Hematopoietic multipotent progenitor cell treated with erythropoietin and hydrocortisone succinate and interleukin-3 and kit ligand, for 4 days (in vitro differentiated cells): ENCODE data around the gene GLOD5.

Source experiments
- DNase-seq: peaks from one replicate; pipeline ENCODE4 v3.0.0-alpha.2; 2015

GLOD5 gene

DNA sequence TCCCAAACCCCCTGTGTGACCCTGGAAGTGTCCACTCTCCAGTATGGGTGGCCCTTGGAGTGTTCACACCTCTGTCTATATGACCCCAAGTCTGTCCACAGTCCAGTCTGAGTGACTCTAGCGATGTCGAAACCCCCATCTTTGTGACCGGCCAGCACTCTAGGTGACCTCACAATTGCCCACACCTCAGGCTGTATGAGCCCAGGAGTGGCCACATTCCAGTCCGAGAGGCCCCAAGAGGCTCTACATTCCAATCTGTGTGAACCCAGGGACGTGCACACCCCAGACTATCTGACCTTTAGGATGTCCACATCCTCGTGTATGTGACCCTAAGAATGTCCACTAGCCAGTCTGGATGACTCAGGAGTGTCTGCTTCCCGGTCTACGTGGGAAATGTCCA lies 7.3 kb upstream of the GLOD5 start:
- DNase-seq: no peak

DNA sequence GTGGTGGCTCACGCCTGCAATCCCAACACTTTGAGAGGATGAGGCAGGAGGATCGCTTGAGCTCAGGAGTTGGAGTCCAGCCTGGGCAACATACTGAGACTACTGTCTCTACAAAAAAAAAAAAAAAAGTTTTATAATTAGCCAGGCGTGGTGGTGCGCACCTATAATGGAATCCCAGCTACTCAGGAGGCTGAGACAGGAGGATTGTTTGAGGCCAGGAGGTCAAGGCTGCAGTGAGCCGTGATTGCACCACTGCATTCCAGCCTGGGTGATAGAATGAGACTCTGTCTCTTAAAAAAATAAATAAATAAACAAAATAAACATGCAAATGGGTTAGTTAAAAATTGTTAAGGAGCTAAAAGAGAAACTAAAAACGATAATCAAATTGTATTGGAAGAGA lies 7.7 kb downstream of the GLOD5 start:
- no peak for DNase-seq

DNA sequence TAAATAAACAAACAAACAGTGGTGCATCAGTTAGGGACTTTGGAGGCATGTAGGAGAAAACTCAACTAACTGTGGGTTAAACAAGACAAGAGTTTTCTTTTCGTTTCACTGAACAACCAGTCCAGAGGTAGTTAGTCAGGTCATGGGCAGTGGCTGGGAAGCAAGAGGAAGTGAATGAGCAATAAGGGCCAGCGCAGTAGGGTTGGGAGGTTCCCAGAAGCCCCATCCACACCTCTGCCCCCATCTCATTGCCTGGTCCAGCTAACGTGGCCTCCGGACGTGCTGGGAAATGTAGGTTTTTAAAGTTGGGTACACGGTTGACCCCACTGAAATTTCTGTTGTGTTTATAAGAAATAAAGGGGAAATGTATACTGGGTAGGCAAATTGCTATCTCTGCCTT lies 8.7 kb downstream of the GLOD5 start:
- DNase-seq: no peak

DNA sequence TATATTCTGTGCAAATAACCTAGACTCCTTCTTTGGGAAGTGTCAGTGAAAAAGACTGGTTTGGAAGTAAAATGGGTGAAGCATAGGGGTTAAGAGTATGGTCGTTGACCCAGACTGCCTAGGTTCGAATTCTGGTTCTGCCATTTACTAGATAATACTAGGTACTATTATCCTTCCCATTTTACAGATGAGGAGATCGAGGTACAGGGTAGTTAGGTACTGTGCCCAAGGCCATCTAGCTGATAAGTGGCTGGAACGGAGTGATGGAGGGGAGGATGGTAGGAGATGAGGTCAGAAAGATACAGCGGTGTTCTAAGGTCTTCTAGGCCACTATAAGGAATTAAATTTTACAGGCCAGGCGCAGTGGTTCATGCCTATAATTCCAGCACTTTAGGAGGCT lies 11.1 kb downstream of the GLOD5 start:
- DNase-seq: no peak

DNA sequence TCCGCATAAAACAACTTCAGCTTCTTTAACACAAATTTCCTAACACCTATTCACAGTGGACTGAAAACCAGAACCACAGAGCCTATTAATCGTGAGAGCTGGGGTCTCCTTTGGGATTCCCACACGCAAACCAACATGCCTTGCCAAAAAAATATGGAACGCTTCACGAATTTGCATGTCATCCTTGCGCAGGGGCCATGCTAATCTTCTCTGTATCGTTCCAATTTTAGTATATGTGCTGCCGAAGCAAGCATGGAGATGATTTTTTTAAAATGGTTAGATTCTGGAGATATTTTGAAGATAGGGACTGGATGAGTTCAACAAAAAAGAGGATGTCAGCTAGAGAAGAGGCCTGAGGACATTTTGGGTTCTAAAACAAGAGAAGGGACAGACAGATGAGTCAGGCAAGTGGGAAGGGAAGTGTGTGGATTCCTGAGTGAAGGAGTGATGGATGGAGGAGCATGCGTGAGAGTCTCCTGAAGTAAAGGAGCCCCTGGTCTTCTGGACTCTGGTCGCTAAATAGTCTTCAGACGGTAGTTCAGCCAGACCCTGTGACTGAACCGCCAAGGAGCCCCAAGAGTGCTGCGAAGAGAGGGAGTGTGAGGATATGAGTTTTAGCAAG lies 15.4 kb downstream of the GLOD5 start:
- no peak for DNase-seq

DNA sequence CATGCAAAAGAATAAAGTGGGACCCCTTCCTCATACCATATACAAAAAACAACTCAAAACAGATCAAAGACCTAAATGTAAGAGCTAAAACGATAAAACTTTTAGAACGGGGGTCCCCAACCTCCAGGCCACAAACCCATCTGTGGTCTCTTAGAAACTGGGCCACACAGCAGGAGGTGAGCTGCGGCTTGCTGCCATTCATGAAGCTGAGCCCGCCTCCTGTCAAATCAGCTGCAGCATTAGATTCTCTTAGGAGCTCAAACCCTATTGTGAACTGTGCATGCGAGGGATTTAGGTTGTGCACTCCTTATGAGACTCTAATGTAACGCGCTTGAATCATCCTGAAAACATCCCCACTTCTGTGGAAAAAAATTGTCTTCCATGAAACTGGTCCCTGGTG lies 17.9 kb downstream of the GLOD5 start:
- no peak for DNase-seq

DNA sequence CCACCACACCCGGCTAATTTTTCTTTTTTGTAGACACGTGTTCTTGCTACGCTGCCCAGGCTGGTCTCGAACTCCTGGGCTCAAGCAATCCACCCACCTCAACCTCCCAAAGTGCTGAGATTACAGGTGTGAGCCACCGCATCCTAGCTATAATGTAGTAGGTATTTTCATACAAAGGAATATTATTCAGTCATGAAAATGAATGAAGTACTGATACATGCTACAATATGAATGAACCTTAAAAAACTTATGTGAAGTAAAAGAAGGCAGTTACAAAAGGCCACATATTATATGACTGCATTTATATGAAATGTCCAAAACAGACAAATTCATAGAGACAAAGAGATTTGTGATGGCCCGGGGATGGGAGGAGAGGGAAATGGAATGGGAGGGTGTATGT lies 20.2 kb downstream of the GLOD5 start:
- DNase-seq: no peak

DNA sequence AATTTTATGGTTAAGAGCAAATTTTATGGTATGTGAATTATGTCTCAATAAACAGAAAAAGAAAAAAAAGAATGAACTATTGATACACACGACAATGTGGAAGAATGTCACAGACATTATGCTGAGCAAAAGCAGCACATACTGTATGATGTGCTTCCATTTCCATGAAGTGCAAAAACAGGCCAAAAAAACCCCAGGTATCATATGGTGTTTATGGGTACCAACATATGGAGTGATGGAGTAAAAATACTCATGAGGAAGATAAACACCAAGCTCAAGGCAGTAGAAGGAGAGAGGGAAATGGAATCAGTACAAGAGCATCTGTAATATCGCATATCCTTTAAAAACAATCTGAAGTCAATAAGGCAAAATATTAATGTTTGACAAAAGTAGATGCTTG lies 20.7 kb downstream of the GLOD5 start:
- DNase-seq: no peak

DNA sequence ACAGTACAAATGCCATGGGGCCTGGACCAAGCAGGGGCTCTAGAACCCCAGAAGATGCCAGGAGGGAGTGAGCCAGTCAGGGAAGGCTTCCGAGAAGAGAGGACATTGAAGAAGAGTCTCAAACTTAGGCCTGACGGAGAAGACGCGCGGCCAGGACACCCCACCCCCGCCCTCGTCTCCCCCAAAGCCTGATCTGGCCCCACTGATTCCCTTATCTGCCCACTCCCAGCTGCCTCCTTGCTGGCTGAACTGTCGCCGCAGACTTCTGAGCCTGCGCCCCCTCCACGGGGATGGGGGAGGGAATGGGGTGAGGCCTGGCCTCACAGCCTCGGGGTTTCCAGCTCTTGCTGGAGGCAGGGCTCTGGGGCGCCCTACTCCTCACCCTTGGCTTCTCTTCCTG lies 21.2 kb downstream of the GLOD5 start:
- DNase-seq: peak; percentile 95

DNA sequence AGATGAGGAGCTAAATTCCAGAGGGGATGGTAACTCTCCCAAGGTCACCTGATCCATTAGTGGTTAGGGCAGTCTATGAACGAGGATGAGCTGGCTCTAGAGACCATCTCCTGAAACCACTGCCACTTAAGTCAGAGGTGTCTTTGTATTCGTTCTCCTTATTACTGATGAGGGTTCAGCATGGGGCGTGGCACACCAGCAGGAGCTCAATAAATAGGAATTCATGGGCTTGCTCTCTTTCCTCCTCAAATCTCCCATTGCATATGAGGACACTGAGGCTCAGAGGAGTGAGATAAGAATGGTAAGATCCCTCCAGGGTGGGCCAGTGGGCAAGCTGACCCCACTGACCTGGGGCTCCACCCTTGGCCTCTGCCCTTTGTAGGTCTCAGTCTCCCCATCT lies 23.2 kb downstream of the GLOD5 start:
- no peak for DNase-seq

DNA sequence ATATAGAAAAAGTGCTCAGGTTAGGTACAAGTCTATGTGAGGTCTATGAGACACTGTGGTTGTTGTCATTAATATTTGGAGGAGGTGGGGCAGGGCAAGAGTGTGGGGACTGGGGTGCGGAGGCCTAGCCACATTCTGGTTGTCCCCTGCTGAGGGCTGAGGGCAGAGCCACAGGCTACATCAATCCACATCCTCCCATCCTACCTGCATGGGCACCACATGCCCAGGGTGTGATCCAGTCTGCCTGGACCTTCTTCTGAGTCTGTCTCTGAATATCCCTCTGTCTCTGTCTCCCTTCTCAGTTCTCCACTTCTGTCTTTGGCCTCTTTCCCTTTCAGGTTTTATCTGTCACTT lies 23.6 kb downstream of the GLOD5 start:
- DNase-seq: no peak

DNA sequence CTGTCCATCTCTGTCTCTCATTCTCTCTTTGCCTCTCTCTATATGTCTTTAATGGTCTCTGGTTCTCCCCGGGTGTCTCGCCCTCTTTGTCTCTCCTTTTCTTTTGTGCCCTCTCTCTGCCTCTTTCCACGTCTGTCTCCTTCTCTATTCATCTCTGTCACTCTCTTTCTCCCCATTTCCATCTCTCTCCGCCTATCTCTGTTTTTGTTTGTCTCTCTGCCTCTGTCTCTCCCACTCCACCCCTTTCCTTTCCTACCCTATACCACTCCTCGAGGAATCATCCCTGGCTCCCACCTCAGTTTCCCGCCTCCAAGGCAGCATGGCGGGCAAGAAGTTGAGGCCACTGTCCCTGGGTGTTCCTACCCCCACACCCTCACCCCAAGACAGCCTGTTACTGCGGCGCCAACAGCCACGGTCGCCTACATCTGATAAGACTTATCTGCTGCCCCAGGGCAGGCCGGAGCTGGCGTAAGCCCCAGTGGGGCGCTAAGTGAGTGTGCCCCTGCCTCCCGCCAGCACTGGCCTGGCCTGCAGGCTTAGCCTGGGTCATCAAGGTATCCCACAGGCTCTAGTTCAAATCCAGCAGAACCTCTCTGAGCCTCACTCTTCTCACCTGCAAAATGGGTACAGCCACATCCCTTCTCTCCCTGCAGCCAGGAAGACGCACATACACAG lies 24.1 kb downstream of the GLOD5 start:
- DNase-seq: peak; percentile 90

DNA sequence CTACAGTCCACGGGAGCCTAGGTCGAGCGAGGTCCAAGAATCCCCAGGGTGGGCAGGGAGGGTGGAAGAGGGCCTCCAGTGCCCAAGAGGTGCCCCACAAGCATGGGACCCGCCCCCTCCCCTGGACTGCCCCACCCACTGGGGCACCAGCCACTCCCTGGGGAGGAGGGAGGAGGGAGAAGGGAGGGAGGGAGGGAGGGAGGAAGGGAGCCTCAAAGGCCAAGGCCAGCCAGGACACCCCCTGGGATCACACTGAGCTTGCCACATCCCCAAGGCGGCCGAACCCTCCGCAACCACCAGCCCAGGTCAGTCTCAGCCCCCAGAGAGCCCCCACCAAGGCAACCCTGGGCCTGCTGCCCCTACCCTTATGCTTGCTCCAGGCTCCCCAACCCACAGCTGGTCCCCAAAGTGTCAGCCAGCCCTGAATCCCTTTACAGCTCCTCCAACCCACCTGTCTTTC lies 24.8 kb downstream of the GLOD5 start, which contains the start of gene GATA1:
GATA1 (plus strand) TSS at position 250 of the 460 bp plus-strand sequence. CDS start 4,520 bp downstream, outside the sequence.
- DNase-seq: peak; percentile 91

DNA sequence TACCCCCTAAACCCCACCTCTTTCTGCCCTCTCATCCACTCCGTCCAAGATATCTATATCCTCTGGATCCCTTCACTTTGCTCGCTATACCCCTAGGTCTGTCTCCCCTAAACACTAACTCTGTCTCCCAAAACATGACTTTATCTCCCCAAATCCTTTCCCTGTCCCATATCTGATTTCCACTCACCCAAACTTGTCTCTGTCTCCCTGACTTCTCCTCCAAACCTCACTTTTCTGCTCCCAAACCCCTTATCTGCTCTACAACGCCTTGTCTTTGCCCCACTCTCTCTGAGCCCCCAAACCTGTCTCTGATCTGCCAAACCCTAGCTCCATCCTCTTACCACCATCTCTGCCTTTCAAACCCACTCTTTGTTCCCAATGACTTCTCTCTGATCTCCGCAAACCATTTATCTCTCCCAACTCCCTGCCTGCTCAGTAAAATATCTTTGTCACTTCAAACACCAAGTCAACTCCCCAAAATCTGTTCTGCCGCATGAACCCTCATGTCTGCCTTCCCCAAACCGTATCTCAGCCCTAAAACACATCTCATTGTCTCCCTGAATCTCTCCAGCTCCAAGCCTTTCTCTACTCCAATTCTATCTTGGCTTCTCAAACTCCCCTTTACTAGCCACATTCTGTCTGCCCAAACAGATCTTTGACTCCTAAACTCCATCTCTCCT lies 25.4 kb downstream of the GLOD5 start:
- no peak for DNase-seq

DNA sequence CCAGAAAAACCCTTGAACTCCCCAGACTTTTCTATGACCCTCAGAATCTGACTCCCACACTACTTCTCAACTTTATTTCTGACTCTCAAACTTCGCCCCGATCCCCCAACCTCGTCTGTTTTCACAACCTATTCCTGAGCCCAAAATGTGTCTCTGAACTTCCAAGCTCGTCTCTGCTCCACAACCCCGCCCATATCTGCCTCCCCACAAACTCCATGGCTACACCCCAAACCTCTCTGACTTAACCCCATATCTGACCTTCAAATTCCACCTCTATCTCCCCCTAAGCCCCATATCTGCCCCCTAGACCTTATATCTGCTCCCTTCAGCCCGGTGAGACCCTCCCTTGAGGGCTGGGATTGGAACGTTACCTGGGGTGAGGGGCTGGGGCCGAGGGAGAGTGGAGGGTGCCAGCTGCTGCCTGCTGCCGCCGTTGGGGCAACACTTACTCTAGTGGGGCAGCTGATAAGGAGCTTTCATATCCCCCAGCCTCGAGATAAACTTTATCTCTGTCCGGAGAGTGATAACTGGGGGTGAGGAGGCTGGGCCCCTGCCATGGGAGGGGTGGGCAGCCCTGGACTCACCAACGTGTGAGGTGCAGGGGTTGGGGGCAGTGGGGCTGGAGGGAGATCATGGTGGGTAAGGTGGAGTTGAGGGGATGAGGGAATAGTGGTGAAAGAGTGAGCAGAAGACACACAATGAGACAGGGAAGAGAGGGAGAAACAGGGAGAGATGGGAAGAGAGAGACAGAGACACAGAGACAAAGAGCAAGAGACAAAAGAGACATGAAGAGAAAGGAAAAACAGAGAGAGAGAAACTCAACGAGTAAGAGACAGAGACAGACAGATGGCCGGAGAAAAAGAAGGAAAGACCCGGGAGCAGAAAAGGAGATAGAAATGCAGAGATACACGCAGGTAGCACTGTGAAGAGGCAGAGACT lies 26.2 kb downstream of the GLOD5 start:
- DNase-seq: peak; percentile 55

DNA sequence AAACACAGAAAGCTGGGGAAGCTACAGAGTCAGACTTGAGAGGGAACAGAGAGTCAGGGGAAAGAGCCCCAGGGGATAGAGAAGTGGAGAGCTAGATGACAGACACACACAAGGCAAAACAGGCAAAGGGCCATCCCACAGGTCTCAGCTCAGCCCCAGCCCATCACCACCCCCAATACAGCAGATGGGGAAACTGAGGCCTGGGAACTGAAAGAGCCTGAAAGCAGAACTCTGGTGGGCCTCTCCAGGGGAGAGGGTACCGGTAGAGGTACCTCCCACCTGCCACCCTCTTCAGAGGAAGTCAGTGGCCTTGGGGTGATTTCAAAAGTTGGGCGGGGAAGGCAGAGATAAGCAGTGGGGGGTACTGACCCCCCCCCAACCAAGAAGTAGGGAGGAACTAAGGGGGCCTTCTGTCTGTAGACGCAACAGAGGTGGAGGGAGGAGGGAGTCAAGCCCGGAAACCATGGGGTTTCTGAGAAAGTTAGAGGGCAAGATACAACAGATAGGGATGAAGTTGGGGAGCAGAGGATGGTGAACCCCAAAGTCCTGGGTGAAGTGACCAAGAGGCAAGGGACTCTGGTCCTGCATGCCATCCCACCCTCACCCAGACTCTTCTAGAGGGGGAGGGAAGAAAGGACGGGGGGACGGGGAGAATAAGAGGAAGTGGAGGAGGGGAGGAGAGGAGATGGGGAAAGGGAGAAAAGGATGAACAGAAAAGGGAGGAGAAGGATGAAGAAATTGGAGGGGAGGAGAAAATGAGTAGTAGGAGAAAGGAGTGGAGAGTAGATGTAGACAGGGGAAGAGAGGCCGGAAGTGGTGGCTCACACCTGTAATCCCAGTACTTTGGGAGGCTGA lies 28.0 kb downstream of the GLOD5 start:
- DNase-seq: peak; percentile 85

DNA sequence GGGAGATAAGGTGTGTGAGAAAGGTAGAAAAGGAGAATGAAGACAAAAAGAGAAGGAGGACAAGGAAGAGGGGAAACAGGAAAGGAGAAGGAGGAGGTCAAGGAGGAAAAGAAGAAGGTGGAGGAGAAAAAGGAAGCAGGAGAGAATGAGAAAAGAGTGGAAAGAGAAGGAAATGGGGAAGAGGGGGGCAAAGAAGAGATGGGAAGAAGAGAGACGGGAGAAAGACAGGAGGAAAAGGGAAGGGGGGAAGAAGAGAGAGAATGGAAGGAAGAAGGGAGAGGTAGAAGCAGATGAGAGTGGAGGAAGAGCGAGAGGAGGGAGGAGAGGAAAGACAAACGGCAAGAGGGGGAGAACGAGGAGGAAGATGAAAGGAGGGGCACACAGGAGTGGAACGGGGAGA lies 28.9 kb downstream of the GLOD5 start:
- DNase-seq: no peak

DNA sequence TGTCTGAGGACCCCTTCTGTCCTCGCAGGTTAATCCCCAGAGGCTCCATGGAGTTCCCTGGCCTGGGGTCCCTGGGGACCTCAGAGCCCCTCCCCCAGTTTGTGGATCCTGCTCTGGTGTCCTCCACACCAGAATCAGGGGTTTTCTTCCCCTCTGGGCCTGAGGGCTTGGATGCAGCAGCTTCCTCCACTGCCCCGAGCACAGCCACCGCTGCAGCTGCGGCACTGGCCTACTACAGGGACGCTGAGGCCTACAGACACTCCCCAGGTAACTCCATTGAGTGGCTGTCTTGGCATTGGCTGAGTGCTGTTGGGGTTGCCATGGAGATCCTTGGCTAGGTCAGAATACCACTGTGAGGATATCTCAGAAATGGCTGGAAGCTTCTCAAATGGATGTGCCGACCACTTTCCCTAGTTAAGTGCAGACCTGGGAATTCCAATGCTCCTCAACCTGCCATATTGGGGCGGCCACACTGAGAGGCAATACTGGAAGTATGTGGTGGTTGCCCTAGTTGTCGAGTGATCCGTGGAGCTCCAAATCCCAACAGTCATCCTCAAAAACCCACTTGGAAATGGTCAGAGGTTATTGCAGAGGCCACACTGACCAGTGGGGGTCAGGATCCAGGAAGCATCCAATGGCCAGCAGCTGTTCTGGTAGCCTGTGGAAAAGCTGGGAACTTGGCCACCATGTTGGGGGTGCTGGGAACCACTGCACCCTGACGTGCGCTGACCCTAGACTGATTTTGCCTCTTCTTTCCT lies 29.7 kb downstream of the GLOD5 start:
- DNase-seq: no peak

DNA sequence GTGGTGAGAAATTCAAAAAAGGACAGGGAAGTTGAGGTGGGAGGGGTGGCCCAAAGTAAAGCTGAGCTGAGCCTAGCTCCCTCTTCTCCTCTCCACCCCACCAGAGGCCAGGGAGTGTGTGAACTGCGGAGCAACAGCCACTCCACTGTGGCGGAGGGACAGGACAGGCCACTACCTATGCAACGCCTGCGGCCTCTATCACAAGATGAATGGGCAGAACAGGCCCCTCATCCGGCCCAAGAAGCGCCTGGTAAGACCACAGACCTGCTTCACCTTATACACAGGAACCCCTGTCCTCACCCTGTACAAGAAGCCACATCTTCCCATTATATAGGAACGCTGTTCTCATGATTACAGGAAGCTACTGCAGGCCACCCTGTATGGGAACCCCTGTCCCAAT lies 30.7 kb downstream of the GLOD5 start:
- no peak for DNase-seq

DNA sequence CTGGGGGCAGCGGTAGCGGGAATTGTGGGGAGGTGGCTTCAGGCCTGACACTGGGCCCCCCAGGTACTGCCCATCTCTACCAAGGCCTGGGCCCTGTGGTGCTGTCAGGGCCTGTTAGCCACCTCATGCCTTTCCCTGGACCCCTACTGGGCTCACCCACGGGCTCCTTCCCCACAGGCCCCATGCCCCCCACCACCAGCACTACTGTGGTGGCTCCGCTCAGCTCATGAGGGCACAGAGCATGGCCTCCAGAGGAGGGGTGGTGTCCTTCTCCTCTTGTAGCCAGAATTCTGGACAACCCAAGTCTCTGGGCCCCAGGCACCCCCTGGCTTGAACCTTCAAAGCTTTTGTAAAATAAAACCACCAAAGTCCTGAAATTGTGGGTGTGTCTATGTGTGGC lies 32.4 kb downstream of the GLOD5 start:
- no peak for DNase-seq

DNA sequence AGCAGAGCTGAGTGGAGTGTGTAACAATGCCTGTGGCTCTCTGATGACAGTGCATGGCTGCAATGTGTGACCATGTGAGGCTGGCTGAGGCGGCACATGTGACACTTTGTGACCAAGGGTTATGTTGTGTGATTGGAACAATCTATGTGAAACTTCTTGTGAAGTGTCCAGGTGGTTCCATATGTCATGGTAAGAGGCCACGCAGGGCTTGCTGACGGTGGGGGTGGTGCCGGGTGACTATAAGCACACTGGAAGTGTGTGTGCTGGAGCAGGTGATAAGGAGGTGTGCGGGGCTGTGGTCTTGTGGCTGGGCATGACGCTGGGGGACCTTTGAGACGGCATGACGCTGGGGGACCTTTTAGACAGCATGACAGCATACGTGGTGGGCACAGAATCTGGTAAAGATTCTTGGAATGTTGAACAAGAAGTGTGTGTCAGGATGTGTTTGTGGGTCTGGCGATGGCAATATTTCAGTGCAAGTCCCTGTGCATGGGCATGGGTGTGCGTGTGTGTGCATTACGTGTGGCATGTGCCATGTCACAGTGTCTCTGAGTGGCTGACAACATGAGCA lies 32.9 kb downstream of the GLOD5 start:
- peak; percentile 80 for DNase-seq
